Aorta (tissue), 5 donors: ENCODE data around the gene CDC42BPB. TPM values are rescaled to one million over a fixed set of nuclear protein-coding genes. Genes with fewer than 3 reads are reported as not detected.
A peak's percentile ranks its signal among the peaks of the same experiment; 100 is the strongest.

Experiments
- ATAC-seq: fragments of 200-7000 bp; cut with Tn5 transposase; one replicate; pipeline ENCODE4 v1.9.1; 2022; ENCODE audit warnings: moderate library complexity; ENCODE audit not compliant: low FRiP score
- DNase-seq, 2 donors: peaks; one replicate each; pipeline ENCODE4 v3.0.0-alpha.2; 2020
- H3K27ac ChIP-seq, 2 donors: one replicate each; pipeline ENCODE4 v1.5.1; 2013; ENCODE audit warnings: low read length in 2 of 2, mild to moderate bottlenecking in 2 of 2, moderate library complexity in 2 of 2, control low read depth in 1 of 2, inconsistent platforms in 1 of 2, low read depth in 1 of 2
- H3K27me3 ChIP-seq, 2 donors: one replicate each; pipeline ENCODE4 v1.6.1; 2013; ENCODE audit warnings: control low read depth in 1 of 2, low read length in 1 of 2, mild to moderate bottlenecking in 1 of 2, moderate library complexity in 1 of 2; ENCODE audit not compliant: insufficient read depth in 2 of 2, control insufficient read depth in 1 of 2
- H3K36me3 ChIP-seq, 2 donors: one replicate each; pipeline ENCODE4 v1.6.1; 2013; ENCODE audit warnings: control low read depth in 1 of 2, low read length in 1 of 2, mild to moderate bottlenecking in 1 of 2; ENCODE audit not compliant: insufficient read depth in 2 of 2, control insufficient read depth in 1 of 2
- H3K4me1 ChIP-seq, 2 donors: one replicate each; pipeline ENCODE4 v1.6.1; 2013; ENCODE audit warnings: low read length in 2 of 2, control low read depth in 1 of 2, mild to moderate bottlenecking in 1 of 2, moderate library complexity in 1 of 2; ENCODE audit not compliant: insufficient read depth in 2 of 2, control insufficient read depth in 1 of 2
- H3K4me3 ChIP-seq, 2 donors: one replicate each; pipeline ENCODE4 v1.5.1; 2013; ENCODE audit warnings: low read length in 2 of 2, control low read depth in 1 of 2, mild to moderate bottlenecking in 1 of 2
- H3K9me3 ChIP-seq: one replicate; pipeline ENCODE4 v1.6.1; 2013; ENCODE audit warnings: mild to moderate bottlenecking, low read length; ENCODE audit not compliant: control insufficient read depth
- WGBS, 2 donors: extraction: QIAGEN DNeasy Blood & Tissue Kit; methylation state at CpG; one replicate each; pipeline ENCODE4 v1.1.7; 2013; 5-methylcytosine and 5-hydroxymethylcytosine counted together
- intact Hi-C, 2 donors: fragments of 100-400 bp; cut with DNase I; formaldehyde crosslinking; loops; one replicate each; pipeline versions ENCODE4 v1.14.2 to v1.15.0; 2022
- polyA plus RNA-seq, 2 donors: library from polyadenylated mRNA; stranded (reverse); fragments of 200-250 nt; gene quantifications; one replicate each; pipeline ENCODE4 v1.2.3, GENCODE V29; 2013
- total RNA-seq, 2 donors: library from RNA; stranded (reverse); fragmentation: NEBNext Ultra II Directional; extraction: Animal tissue kit (Norgen Biotek cat#: 25700); gene quantifications; one replicate each; pipeline ENCODE4 v1.2.1, GENCODE V29; 2021
- donor health status: healthy with polysubstance abuse.
- donor health status: Bipolar disorder and iron deficiency.
- donor health status: DM: no; HTN: no; CAD: no.
- donor health status: DM: no; HTN: no; CAD: no.
- donor health status: DM: yes; HTN: yes; CAD: no.

CDC42BPB gene
- total and polyA plus RNA-seq, 4 donors = 18.4 to 101 (median 63.8) TPM

DNA sequence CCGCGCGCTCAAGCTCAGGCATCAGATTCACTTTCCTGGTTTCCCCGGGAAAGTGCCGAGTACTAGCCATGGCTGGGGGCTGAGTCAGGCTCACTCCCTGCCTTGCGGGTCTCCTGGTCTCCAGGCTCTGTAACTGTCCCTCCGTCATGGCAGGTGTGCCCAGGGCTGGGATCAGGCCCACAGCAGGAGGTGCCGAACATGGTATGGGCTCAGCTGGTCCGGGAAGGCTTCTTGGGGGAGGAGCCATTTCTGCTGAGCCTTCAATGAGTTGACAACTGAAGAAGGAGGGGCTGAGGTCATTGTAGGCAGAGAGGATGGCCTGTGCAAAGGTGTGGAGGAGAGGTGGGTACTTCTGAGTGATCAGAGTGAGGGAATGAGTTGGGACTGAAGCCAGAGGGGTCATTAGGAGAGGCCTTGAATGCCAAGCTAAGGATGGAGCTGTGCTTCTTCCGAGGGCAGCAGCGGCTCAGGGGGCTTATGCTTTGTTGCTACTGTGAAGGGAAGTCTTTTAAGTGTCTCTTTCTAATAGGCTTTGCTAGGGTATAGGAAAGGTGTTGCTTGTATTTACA, 37.9 kb upstream of the CDC42BPB start:
- Histone ChIP-seq H3K4me1 (no peaks in the 10 kb centered on the region), H3K27ac (no peak overlapping the region), H3K36me3 (no peaks in the 10 kb centered on the region), H3K27me3 (no peaks in the 10 kb centered on the region), H3K4me3 (no peak overlapping the region), H3K9me3 (no peaks in the 10 kb centered on the region)
- 93 to 94% methylated on average over 11 of the region's 11 CpGs for WGBS, 2 donors
- ATAC-seq (no peak), DNase-seq (no peak)
- intact Hi-C loops = no loop called here

DNA sequence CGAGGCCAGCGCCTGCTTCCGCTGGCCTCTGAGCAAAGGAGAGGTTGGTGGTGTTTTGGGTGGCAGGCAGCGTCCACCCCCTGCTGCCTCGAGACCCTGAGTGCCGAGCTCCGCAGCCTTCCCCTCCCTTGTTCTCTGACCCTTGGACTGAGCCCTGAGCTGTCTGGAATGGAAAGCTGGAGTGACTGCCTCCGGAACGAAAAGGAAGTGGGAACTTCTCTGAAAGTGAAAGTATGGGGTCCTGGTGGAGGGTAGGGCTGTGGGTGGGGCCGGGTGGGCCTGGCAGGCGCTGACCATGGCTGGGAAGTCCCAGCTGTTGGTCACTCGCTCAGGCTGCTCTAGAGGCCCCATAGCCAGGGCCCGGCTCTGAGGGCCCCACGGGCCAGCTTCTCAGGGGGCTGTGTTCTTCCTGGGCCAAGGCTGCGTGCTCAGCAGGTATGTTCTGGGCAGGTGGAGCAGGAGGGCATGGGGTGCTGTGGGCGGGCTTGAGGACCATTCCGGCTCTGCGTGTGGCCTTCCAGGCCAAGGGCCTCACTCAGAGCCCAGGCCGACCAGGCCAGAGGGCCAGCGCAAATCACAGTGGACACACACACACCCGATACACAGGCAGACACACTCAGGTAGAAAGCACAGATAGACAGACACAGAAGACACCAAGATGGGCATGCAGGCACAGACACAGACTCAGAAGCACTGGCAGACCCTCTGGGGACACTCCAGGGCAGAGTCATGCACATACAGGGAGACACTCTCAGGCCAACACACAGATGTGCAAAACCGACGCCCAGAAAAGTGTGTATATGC, 37.3 kb upstream of the CDC42BPB start, which contains the start of gene EXOC3L4:
EXOC3L4 (plus strand) TSS at position 320 of the 804 bp plus-strand sequence. CDS start 5,495 bp downstream, outside the sequence.
- H3K27ac ChIP-seq = no peak within 1 kb of the TSS
- no peaks in the 10 kb centered on the region for H3K4me1 ChIP-seq
- DNase-seq (no peak), ATAC-seq (no peak)
- H3K27me3 ChIP-seq = no peaks in the 10 kb centered on the region
- no peak within 1 kb of the TSS for H3K4me3 ChIP-seq
- H3K36me3 ChIP-seq = no peaks in the 10 kb centered on the region
- no peaks in the 10 kb centered on the region for H3K9me3 ChIP-seq
- intact Hi-C loops = no loop called here
- 88 to 93% methylated on average over 22 to 23 of the region's 23 CpGs for WGBS, 2 donors

DNA sequence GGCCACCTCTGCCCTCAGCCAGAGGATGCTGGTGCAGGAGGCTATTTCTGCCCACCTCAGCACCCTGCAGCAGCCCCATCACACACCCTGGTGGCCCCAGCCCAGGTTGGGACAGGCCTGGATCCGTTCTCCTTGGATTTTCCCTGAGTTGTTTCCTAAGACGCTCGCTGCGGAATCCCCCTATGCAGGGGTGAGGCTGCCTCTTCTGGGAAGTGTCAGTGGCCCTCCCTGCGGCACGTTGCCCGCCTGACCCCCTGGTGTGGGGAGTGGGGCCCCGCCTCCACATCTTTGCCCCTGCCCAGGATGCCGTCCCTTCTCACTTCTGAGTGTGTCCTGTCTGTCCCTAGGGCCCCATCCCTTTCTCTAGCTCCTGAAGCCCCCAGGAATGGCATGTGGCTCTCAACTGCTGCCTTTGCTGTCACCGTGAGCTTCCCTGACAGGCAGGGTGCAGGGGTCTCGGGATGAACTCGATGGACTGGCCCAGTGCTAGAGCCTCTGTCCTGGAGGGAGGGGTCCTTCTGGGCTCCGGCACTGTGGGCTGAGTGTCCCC, 36.6 kb upstream of the CDC42BPB start:
- Histone ChIP-seq H3K9me3 (no peaks in the 10 kb centered on the region), H3K36me3 (no peaks in the 10 kb centered on the region), H3K27me3 (no peaks in the 10 kb centered on the region), H3K4me1 (no peaks in the 10 kb centered on the region), H3K27ac (no peak overlapping the region), H3K4me3 (no peak overlapping the region)
- WGBS, 2 donors = 90 to 91% methylated on average over 13 of the region's 13 CpGs
- ATAC-seq (no peak), DNase-seq (no peak)
- intact Hi-C loops = no loop called here

DNA sequence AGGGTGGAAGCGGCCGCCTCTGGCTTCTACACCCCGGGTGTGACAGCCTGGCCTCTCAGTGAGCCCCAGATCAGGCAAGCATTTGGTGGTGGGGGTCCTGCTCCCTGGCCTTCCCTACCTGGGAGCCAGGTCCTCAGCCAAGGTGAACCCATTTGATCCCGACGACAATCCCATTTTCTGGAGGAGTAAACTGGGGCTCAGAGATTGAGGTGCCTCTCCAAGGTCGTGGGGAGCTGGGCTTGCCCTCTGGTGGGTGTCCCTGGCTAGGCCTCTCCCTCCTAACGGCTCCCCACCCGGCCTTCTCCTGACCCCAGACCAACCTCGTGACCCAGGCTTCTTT, 34.5 kb upstream of the CDC42BPB start:
- no peaks in the 10 kb centered on the region for H3K4me1 ChIP-seq
- WGBS, 2 donors = 65 to 76% methylated on average over 9 of the region's 9 CpGs
- DNase-seq (no peak), ATAC-seq (no peak)
- H3K36me3 ChIP-seq = no peaks in the 10 kb centered on the region
- intact Hi-C loops = no loop called here
- no peak overlapping the region for H3K27ac ChIP-seq
- no peaks in the 10 kb centered on the region for H3K27me3 ChIP-seq
- peak overlapping the region in 1 of 2 donors; percentile 38 for H3K4me3 ChIP-seq
- no peaks in the 10 kb centered on the region for H3K9me3 ChIP-seq

DNA sequence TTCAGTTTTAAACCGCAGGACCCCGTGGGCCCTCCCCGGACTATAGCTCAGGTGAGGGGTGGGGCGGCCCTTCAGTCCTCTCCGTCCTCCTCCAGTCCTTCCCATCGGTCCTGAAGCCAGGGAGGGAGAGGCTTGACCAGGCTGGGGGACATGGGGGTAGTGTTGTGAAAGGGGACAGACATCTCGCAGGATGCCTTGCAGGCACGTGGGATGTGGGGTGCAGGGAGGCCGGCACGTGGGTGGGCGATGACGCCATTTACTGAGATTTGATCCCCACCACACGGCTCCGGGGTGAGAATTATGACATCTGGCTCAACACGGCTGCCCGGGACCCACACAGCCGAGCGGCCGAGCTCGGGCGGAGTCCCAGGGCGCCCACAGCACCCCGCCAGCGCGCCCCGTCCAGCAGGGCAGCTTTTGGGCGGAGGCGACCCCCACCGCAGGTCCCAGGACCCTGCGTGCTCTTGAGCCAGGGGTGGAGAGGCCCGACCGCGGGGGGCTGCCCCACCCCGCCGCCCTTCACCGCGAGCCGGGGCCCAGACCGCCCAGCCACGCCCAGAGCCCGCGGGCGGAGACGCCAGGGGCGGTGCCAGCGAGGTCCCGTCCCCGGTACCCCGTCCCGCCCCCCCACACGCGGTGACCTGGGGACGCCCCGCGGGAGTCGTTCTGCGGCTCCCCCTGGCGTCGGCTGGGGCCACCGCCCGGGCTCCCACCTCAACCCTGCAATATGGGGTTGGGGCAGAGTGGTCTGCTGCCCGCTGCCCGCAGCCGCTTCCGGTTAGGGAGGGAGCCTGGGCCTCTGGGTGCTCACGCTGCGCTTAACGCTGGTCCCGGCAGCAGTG, 33.9 kb upstream of the CDC42BPB start:
- Histone ChIP-seq H3K36me3 (no peaks in the 10 kb centered on the region), H3K4me1 (no peaks in the 10 kb centered on the region), H3K27ac (no peak overlapping the region), H3K27me3 (no peaks in the 10 kb centered on the region), H3K9me3 (no peaks in the 10 kb centered on the region), H3K4me3 (peak overlapping the region in 1 of 2 donors; percentile 38)
- DNase-seq = no peak
- intact Hi-C loops = no loop called here
- 8 to 12% methylated on average over 45 to 69 of the region's 69 CpGs for WGBS, 2 donors
- ATAC-seq = peak; percentile 36

DNA sequence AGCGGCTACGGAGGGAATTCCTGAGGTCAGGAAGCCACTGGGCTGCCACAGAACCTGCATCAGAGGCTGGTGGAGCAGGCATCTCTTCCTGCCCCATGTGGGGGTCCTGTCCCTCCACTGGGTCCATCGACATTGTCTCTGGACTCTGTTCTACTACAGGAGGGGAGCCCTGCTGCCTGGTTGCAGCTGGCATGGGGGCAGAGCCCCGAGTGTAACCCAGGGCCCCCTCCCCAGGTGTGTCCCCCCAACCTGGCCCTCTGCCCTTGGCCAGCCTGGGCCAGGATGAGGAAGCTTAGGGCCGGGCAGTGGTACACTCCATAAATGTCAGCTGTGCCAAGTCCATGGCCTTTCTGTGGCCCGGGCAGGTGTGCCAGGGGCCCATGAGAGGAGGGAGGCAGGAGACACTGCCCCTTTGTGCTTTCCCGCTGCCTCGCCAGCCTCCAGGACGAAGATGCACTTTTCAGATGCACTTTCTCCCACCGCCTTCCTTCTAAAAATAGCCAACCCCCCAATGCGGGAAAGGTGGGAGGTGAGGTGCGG, 33.2 kb upstream of the CDC42BPB start:
- intact Hi-C loops = no loop called here
- no peak for DNase-seq
- no peaks in the 10 kb centered on the region for H3K36me3 ChIP-seq
- H3K27me3 ChIP-seq = no peaks in the 10 kb centered on the region
- ATAC-seq = no peak
- H3K4me3 ChIP-seq = no peak overlapping the region
- WGBS, 2 donors = 87% methylated on average over 12 of the region's 12 CpGs
- H3K9me3 ChIP-seq = no peaks in the 10 kb centered on the region
- H3K27ac ChIP-seq = no peak overlapping the region
- H3K4me1 ChIP-seq = no peaks in the 10 kb centered on the region

DNA sequence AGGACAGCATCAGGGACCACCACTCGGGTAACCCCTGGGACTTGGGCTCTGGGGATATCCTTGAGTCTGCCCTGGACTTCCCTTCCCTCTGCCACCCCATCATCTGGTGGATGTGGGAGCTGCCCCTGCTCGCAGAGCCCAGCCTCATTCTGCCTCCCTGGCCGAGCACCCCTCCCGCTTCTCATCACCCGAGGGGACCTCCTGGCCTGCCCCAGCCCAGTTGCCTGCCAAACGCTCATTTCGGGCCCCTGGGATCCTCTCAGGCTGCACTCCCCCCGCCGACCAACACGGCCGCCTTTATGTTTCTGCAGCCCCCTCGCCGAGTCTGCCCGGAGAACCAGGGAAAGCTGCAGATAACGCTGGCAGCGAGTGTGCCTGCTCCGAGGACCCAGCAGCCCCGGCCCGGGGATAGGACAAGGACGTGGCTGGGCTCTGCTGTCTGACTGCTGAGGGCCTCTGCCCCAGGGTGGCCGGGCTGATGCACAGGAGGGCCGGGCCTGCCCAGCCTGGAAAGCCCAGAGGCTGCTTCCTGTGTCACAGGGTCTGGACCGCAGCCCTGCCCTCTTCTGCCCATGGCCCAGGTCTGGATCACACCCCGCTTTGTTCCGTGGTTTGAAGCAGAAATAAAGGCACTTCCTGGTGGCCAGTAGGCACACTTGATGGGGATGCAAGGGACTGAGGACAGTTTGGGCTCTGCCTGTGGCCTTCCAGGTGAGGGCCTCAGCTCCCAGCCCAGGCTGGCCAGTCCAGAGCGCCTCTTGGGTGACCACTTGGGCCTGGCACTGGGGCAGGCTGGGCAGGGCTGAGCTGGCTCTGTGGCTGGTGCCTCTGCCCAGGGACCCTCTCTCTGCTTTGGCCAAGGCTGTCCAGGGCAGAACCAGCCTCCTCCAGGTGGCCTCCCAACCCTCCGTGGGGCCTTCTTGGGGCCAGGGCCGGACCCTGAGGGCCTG, 32.3 kb upstream of the CDC42BPB start:
- DNase-seq (no peak), ATAC-seq (no peak)
- Histone ChIP-seq H3K4me1 (no peaks in the 10 kb centered on the region), H3K9me3 (no peaks in the 10 kb centered on the region), H3K4me3 (no peak overlapping the region), H3K27ac (no peak overlapping the region), H3K27me3 (no peaks in the 10 kb centered on the region), H3K36me3 (no peaks in the 10 kb centered on the region)
- WGBS, 2 donors = 92 to 93% methylated on average over 27 to 28 of the region's 28 CpGs
- intact Hi-C loops = no loop called here

DNA sequence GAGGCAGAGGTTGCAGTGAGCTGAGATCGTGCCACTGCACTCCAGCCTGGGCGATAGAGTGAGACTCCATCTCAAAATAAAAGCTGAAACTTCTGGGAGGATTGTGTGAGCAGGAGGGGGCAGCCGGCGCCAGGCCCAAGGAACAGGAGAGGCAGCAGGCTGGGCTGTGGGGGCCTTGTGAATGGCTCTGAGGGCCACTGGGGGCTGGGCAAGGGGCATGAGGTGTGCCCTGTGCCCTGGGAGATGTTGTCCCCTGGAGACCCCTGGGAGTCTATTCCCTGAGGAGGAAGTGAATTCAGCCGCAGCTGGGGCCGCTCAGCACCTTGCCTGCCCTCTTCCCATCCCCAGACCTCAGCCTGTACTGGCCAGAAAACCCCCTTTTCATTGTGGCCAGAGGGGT, 31.6 kb upstream of the CDC42BPB start:
- no peak for ATAC-seq
- Histone ChIP-seq H3K9me3 (no peaks in the 10 kb centered on the region), H3K27ac (no peak overlapping the region), H3K4me3 (no peak overlapping the region), H3K36me3 (no peaks in the 10 kb centered on the region), H3K4me1 (no peaks in the 10 kb centered on the region), H3K27me3 (no peaks in the 10 kb centered on the region)
- DNase-seq = no peak
- intact Hi-C loops = no loop called here
- 92 to 93% methylated on average over 6 of the region's 6 CpGs for WGBS, 2 donors
